Suppressor macrophage treated with lipopolysaccharide for 1 hour (primary cell): ENCODE data around the gene IGSF23.
"Not testable (repeated sequence)": the region's sequence is repeated elsewhere in the genome, so short reads cannot be mapped to it uniquely, and the experiment has no call there.

ENCODE experiments used
- DNase-seq, 3 donors: peaks; one replicate each; pipeline ENCODE4 v3.0.0-alpha.2; 2020 to 2022

Gene IGSF23

GRCh38 chr19:44668985-44669764, 55.8 kb downstream of the IGSF23 start:
- no peak for DNase-seq

- DNase-seq, result not testable (repeated sequence)
Observed at GRCh38 chr19:44670027-44670426, 56.7 kb downstream of the IGSF23 start.

- DNase-seq, result no peak
Observed at GRCh38 chr19:44671400-44671799, 58.0 kb downstream of the IGSF23 start, which contains the start of gene CEACAM19. CEACAM19 (plus strand) TSS chr19:44671482; CDS start chr19:44671932, 450 bp downstream.

- no peak for DNase-seq
Observed at GRCh38 chr19:44672226-44672625, 58.9 kb downstream of the IGSF23 start.

- no peak for DNase-seq
Observed at GRCh38 chr19:44673510-44673909, 60.1 kb downstream of the IGSF23 start.

- no peak for DNase-seq
Observed at GRCh38 chr19:44675521-44675920, 62.2 kb downstream of the IGSF23 start.

GRCh38 chr19:44677019-44677811, 63.9 kb downstream of the IGSF23 start:
- DNase-seq, result peak in 1 of 3 donors; percentile 23

- DNase-seq, result no peak
Observed at GRCh38 chr19:44680536-44680935, 67.2 kb downstream of the IGSF23 start.

GRCh38 chr19:44681992-44682790, 68.8 kb downstream of the IGSF23 start:
- no peak for DNase-seq

- peak in 1 of 3 donors; percentile 31 for DNase-seq
Observed at GRCh38 chr19:44682807-44683206, 69.4 kb downstream of the IGSF23 start.

- peak in 1 of 3 donors; percentile 25 for DNase-seq
Observed at GRCh38 chr19:44683434-44684210, 70.3 kb downstream of the IGSF23 start.

- DNase-seq, result not testable (repeated sequence)
Observed at GRCh38 chr19:44684396-44684795, 71.0 kb downstream of the IGSF23 start.

- peak; percentile 85 to 89 (median 86) for DNase-seq
Observed at GRCh38 chr19:44684892-44685863, 71.8 kb downstream of the IGSF23 start.

GRCh38 chr19:44685877-44686276, 72.5 kb downstream of the IGSF23 start:
- DNase-seq, result peak; percentile 86 to 94 (median 90)
